GM23338 (cell line): ENCODE measurements around the gene FBXW7. TPM values are rescaled to one million over a fixed set of nuclear protein-coding genes. Genes with fewer than 3 reads are reported as not detected.

Source experiments
- ATAC-seq: fragments of 200-7000 bp; cut with Tn5 transposase; 3 replicates; pipeline ENCODE4 v1.9.1; 2020
- DNase-seq: peaks from one replicate; pipeline ENCODE4 v3.0.0-alpha.2; 2015; ENCODE audit warnings: low spot score
- H2AFZ ChIP-seq: fragments of 200-600 bp; sonication (generic); 2 replicates; pipeline ENCODE4 v1.8.0; 2016; ENCODE audit warnings: antibody characterized with exemption, mild to moderate bottlenecking, moderate library complexity
- H3F3A ChIP-seq: fragments of 200-600 bp; sonication (generic); replicated peaks from 2 replicates; pipeline ENCODE4 v1.8.0; 2017; ENCODE audit warnings: antibody characterized with exemption, mixed run types, low read depth
- H3K27ac ChIP-seq: fragments of 200-600 bp; sonication (generic); 2 replicates; pipeline ENCODE4 v1.6.1; 2016; ENCODE audit warnings: low read depth
- H3K27me3 ChIP-seq: fragments of 200-600 bp; sonication (generic); 2 replicates; pipeline ENCODE4 v1.8.0; 2016; ENCODE audit warnings: mild to moderate bottlenecking, mixed run types, moderate library complexity; ENCODE audit not compliant: insufficient read depth
- H3K36me3 ChIP-seq: fragments of 200-600 bp; sonication (generic); 2 replicates; pipeline ENCODE4 v1.8.0; 2016; ENCODE audit warnings: mild to moderate bottlenecking; ENCODE audit not compliant: insufficient read depth
- H3K4me1 ChIP-seq: fragments of 200-600 bp; sonication (generic); 2 replicates; pipeline ENCODE4 v1.8.0; 2016; ENCODE audit warnings: mild to moderate bottlenecking, moderate library complexity; ENCODE audit not compliant: insufficient read depth
- H3K4me2 ChIP-seq: fragments of 200-600 bp; sonication (generic); 2 replicates; pipeline ENCODE4 v1.7.1; 2017; ENCODE audit warnings: mixed run types
- H3K4me3 ChIP-seq: fragments of 200-600 bp; sonication (generic); 2 replicates; pipeline ENCODE4 v1.6.1; 2016; ENCODE audit warnings: mixed run types
- H3K79me2 ChIP-seq: fragments of 200-600 bp; sonication (generic); replicated peaks from 2 replicates; pipeline ENCODE4 v1.8.0; 2017; ENCODE audit warnings: mild to moderate bottlenecking; ENCODE audit not compliant: insufficient read depth
- H3K9me2 ChIP-seq: fragments of 200-600 bp; sonication (generic); 2 replicates; pipeline ENCODE4 v1.8.0; 2017; ENCODE audit not compliant: insufficient read depth
- H4K20me1 ChIP-seq: fragments of 200-600 bp; sonication (generic); replicated peaks from 2 replicates; pipeline ENCODE4 v1.8.0; 2017; ENCODE audit warnings: mild to moderate bottlenecking; ENCODE audit not compliant: insufficient read depth
- H3K27ac Mint-ChIP-seq: 2 replicates; pipeline ENCODE4 v1.8.0; 2020; ENCODE audit warnings: inconsistent platforms, mild to moderate bottlenecking, moderate library complexity, mixed read lengths
- H3K27me3 Mint-ChIP-seq: 3 replicates; pipeline ENCODE4 v1.8.0; 2022; ENCODE audit warnings: low read depth, mild to moderate bottlenecking, moderate library complexity, mixed read lengths, inconsistent platforms; ENCODE audit not compliant: insufficient read depth, poor library complexity
- H3K36me3 Mint-ChIP-seq: 3 replicates; pipeline ENCODE4 v1.8.0; 2021; ENCODE audit warnings: low read depth, mild to moderate bottlenecking, inconsistent platforms, moderate library complexity, mixed read lengths
- H3K4me1 Mint-ChIP-seq: 3 replicates; pipeline ENCODE4 v1.8.0; 2020; ENCODE audit warnings: mild to moderate bottlenecking, inconsistent platforms, mixed read lengths
- H3K4me3 Mint-ChIP-seq: 3 replicates; pipeline ENCODE4 v1.8.0; 2021; ENCODE audit warnings: moderate library complexity, mild to moderate bottlenecking, inconsistent platforms, mixed read lengths
- H3K9me3 Mint-ChIP-seq: 3 replicates; pipeline ENCODE4 v1.8.0; 2020; ENCODE audit warnings: moderate library complexity, mild to moderate bottlenecking, inconsistent platforms, mixed read lengths
- CTCF ChIP-seq, 2 experiments: fragments of 200-600 bp in 1 of 2; sonication (generic) in 1 of 2; conservative IDR thresholded peaks; 2 replicates each; pipeline versions ENCODE4 v1.5.1 to v1.6.1; 2016 to 2017; ENCODE audit warnings: antibody characterized with exemption in 2 of 2, low read depth in 2 of 2, mild to moderate bottlenecking in 2 of 2, moderate library complexity in 1 of 2
- ETS1 ChIP-seq: IDR thresholded peaks from 2 replicates; pipeline ENCODE4 v1.6.1; 2016; ENCODE audit warnings: antibody characterized with exemption
- EZH2phosphoT487 ChIP-seq: fragments of 200-600 bp; sonication (generic); IDR thresholded peaks from one replicate; pipeline ENCODE4 v1.8.1; 2018; ENCODE audit warnings: antibody characterized with exemption; ENCODE audit not compliant: unreplicated experiment
- POLR2AphosphoS5 ChIP-seq: IDR thresholded peaks from 2 replicates; pipeline ENCODE4 v1.6.1; 2016; ENCODE audit warnings: antibody characterized with exemption, low read depth
- REST ChIP-seq: IDR thresholded peaks from one replicate; pipeline ENCODE4 v1.6.1; 2018; ENCODE audit warnings: antibody characterized with exemption; ENCODE audit not compliant: unreplicated experiment
- STAT1 ChIP-seq: IDR thresholded peaks from one replicate; pipeline ENCODE4 v1.6.1; 2016; ENCODE audit warnings: antibody characterized with exemption; ENCODE audit not compliant: unreplicated experiment
- ZNF331 ChIP-seq: fragments of 250-450 bp; sonication (Bioruptor Pico); IDR thresholded peaks from 2 replicates; pipeline ENCODE4 v1.5.0; 2020; ENCODE audit warnings: low read depth, mild to moderate bottlenecking, moderate library complexity
- ZNF462 ChIP-seq: fragments of 250-450 bp; sonication (Bioruptor Pico); IDR thresholded peaks from 2 replicates; pipeline ENCODE4 v1.5.0; 2020; ENCODE audit warnings: mild to moderate bottlenecking, moderate library complexity
- polyA plus RNA-seq: library from polyadenylated mRNA; unstranded; fragments of >200 nt; fragmentation: Nextera tagmentation; extraction: Ambion mirVana; gene quantifications from 2 replicates; pipeline ENCODE4 v1.2.1, GENCODE V29; 2016
- total RNA-seq: library from RNA; depleted of rRNA; stranded (reverse); fragments of >200 nt; shearing (Covaris generic); gene quantifications from 2 replicates; pipeline ENCODE4 v1.2.3, GENCODE V29; 2014

The FBXW7 gene
- total and polyA plus RNA-seq, 2 experiments from 2014 or later, result 25.8 to 34.7 TPM

GRCh38 chr4:152277333-152277732, 258.6 kb downstream of the FBXW7 start (continued):
- no peak for TF ChIP-seq ZNF462 (CRISPR knock-in tag)
- TF ChIP-seq CTCF (conservative IDR thresholded peaks at IDR 0.05; ENCODE audit: low read depth in 2 of 2), result no peak
- no peak for TF ChIP-seq STAT1
- TF ChIP-seq ZNF331 (CRISPR knock-in tag), result no peak
- TF ChIP-seq ETS1, result no peak
- no peak for TF ChIP-seq POLR2AphosphoS5
- no peak for TF ChIP-seq EZH2phosphoT487

GRCh38 chr4:152273343-152273742, 262.5 kb downstream of the FBXW7 start:
- Mint-ChIP-seq H3K27me3 (peaks cover 8% of the 10 kb centered on the region), H3K4me3 (no peak overlapping the region), H3K36me3 (no peaks in the 10 kb centered on the region), H3K27ac (no peak overlapping the region), H3K4me1 (peaks cover 15% of the 10 kb centered on the region), H3K9me3 (no peaks in the 10 kb centered on the region)
- no peak for ATAC-seq
- H3K9me2 ChIP-seq, result 0 out of 2 replicates have a peak, but pooled peaks cover 10% of the 10 kb centered on the region
- no peak overlapping the region for H2AFZ ChIP-seq
- H3K4me3 ChIP-seq, result no peak overlapping the region
- H3K36me3 ChIP-seq, result no peaks in the 10 kb centered on the region
- no peak overlapping the region for H3K4me2 ChIP-seq
- H3F3A ChIP-seq, result 0 out of 2 replicates have a peak, but pooled peaks cover 3% of the 10 kb centered on the region
- H3K79me2 ChIP-seq, result no peaks in the 10 kb centered on the region
- DNase-seq, result no peak
- H4K20me1 ChIP-seq, result no peaks in the 10 kb centered on the region
- H3K27ac ChIP-seq, result no peak overlapping the region
- no peaks in the 10 kb centered on the region for H3K27me3 ChIP-seq
- H3K4me1 ChIP-seq, result peaks cover 10% of the 10 kb centered on the region
- TF ChIP-seq ETS1, result no peak
- no peak for TF ChIP-seq REST
- TF ChIP-seq POLR2AphosphoS5, result no peak
- TF ChIP-seq EZH2phosphoT487, result no peak
- no peak for TF ChIP-seq CTCF (conservative IDR thresholded peaks at IDR 0.05; ENCODE audit: low read depth in 2 of 2)
